ENCODE results near the gene SEL1L3. TPM values are rescaled to one million over a fixed set of nuclear protein-coding genes. Genes with fewer than 3 reads are reported as not detected.

Gene SEL1L3
- total RNA-seq, 1 experiment from 2014 or later, result 15.7 TPM

- intact Hi-C loops (cut with micrococcal nuclease; ENCODE audit: unreplicated experiment), result no loop called here
- no TSS peak for BruUV-seq (replicated peaks)
Observed at GRCh38 chr4:25834411-25835107, 28.2 kb downstream of the SEL1L3 start.

GRCh38 chr4:25830548-25830947, 32.2 kb downstream of the SEL1L3 start:
- H3K36me3 ChIP-seq (ENCODE audit: control insufficient read depth, insufficient read depth, low read length), result no peaks in the 10 kb centered on the region
- ChIA-PET CTCF (no interaction called here), POLR2A (no interaction called here)
- intact Hi-C loops (cut with micrococcal nuclease; ENCODE audit: unreplicated experiment), result no loop called here
- no peaks in the 10 kb centered on the region for H3K27me3 Mint-ChIP-seq (ENCODE audit: insufficient read depth, unreplicated experiment)
- H3K27me3 ChIP-seq (replicated peaks; ENCODE audit: control insufficient read depth, insufficient read depth, low read length), result no peaks in the 10 kb centered on the region
- no peaks in the 10 kb centered on the region for H3K9me3 Mint-ChIP-seq (ENCODE audit: unreplicated experiment)
- H3K27ac Mint-ChIP-seq (ENCODE audit: unreplicated experiment), result no peak overlapping the region
- no peaks in the 10 kb centered on the region for H3K4me1 Mint-ChIP-seq (ENCODE audit: low read depth, unreplicated experiment)
- H3K9me3 ChIP-seq, result no peaks in the 10 kb centered on the region
- H3K4me1 ChIP-seq, result no peaks in the 10 kb centered on the region
- DNase-seq, result no peak
- no peak overlapping the region for H3K4me3 Mint-ChIP-seq (ENCODE audit: unreplicated experiment)
- H3K36me3 Mint-ChIP-seq (ENCODE audit: insufficient read depth, unreplicated experiment), result no peaks in the 10 kb centered on the region
- TF ChIP-seq CTCF (IDR thresholded peaks at IDR 0.05; ENCODE audit: insufficient read depth in 1 of 2, low read depth in 1 of 2, low read length in 1 of 2, severe bottlenecking in 1 of 2, unreplicated experiment in 1 of 2), result no peak
- BruUV-seq (replicated peaks), result no TSS peak
- H3K4me3 ChIP-seq (ENCODE audit: low read depth, low read length), result no peak overlapping the region

More at GRCh38 chr4:25834411-25835107, 28.2 kb downstream of the SEL1L3 start:
- no peak overlapping the region for H3K4me3 ChIP-seq (ENCODE audit: low read depth, low read length)
- H3K9me3 ChIP-seq, result no peaks in the 10 kb centered on the region
- Mint-ChIP-seq H3K4me3 (ENCODE audit: unreplicated experiment) (no peak overlapping the region), H3K36me3 (ENCODE audit: insufficient read depth, unreplicated experiment) (no peaks in the 10 kb centered on the region), H3K27ac (ENCODE audit: unreplicated experiment) (no peak overlapping the region), H3K4me1 (ENCODE audit: low read depth, unreplicated experiment) (no peaks in the 10 kb centered on the region), H3K27me3 (ENCODE audit: insufficient read depth, unreplicated experiment) (no peaks in the 10 kb centered on the region), H3K9me3 (ENCODE audit: unreplicated experiment) (no peaks in the 10 kb centered on the region)
- CTCF ChIA-PET, result no interaction called here
- no peaks in the 10 kb centered on the region for H3K27me3 ChIP-seq (replicated peaks; ENCODE audit: control insufficient read depth, insufficient read depth, low read length)
- POLR2A ChIA-PET, result no interaction called here
- TF ChIP-seq CTCF (IDR thresholded peaks at IDR 0.05; ENCODE audit: insufficient read depth in 1 of 2, low read depth in 1 of 2, low read length in 1 of 2, severe bottlenecking in 1 of 2, unreplicated experiment in 1 of 2), result no peak
- no peak for DNase-seq
- H3K36me3 ChIP-seq (ENCODE audit: control insufficient read depth, insufficient read depth, low read length), result no peaks in the 10 kb centered on the region
- no peaks in the 10 kb centered on the region for H3K4me1 ChIP-seq

GRCh38 chr4:25827897-25828296, 34.9 kb downstream of the SEL1L3 start:
- TF ChIP-seq CTCF (IDR thresholded peaks at IDR 0.05; ENCODE audit: insufficient read depth in 1 of 2, low read depth in 1 of 2, low read length in 1 of 2, severe bottlenecking in 1 of 2, unreplicated experiment in 1 of 2), result no peak
- CTCF ChIA-PET, result no interaction called here
- Histone ChIP-seq H3K4me1 (no peaks in the 10 kb centered on the region), H3K9me3 (no peaks in the 10 kb centered on the region), H3K4me3 (ENCODE audit: low read depth, low read length) (no peak overlapping the region), H3K27me3 (replicated peaks; ENCODE audit: control insufficient read depth, insufficient read depth, low read length) (no peaks in the 10 kb centered on the region), H3K36me3 (ENCODE audit: control insufficient read depth, insufficient read depth, low read length) (no peaks in the 10 kb centered on the region)
- Mint-ChIP-seq H3K27me3 (ENCODE audit: insufficient read depth, unreplicated experiment) (no peaks in the 10 kb centered on the region), H3K9me3 (ENCODE audit: unreplicated experiment) (no peaks in the 10 kb centered on the region), H3K4me1 (ENCODE audit: low read depth, unreplicated experiment) (no peaks in the 10 kb centered on the region), H3K4me3 (ENCODE audit: unreplicated experiment) (no peak overlapping the region), H3K27ac (ENCODE audit: unreplicated experiment) (no peak overlapping the region), H3K36me3 (ENCODE audit: insufficient read depth, unreplicated experiment) (no peaks in the 10 kb centered on the region)
- no TSS peak for BruUV-seq (replicated peaks)
- no peak for DNase-seq
- POLR2A ChIA-PET, result no interaction called here
- intact Hi-C loops (cut with micrococcal nuclease; ENCODE audit: unreplicated experiment), result no loop called here
